ENCODE measurements around the gene C6orf89. TPM values are rescaled to one million over a fixed set of nuclear protein-coding genes. Genes with fewer than 3 reads are reported as not detected.
"Not testable (repeated sequence)": the region's sequence is repeated elsewhere in the genome, so short reads cannot be mapped to it uniquely, and the experiment has no call there.

The C6orf89 gene
- total RNA-seq, 1 donor from 2014 or later, result 57.4 TPM

GRCh38 chr6:36944650-36945049 is 58.9 kb downstream of the C6orf89 start:
- DNase-seq (ENCODE audit: low spot score), result no peak
- Mint-ChIP-seq H3K27ac (ENCODE audit: unreplicated experiment) (no peak overlapping the region), H3K9me3 (ENCODE audit: low read depth) (no peaks in the 10 kb centered on the region), H3K27me3 (ENCODE audit: low read depth) (peaks cover 1% of the 10 kb centered on the region), H3K36me3 (ENCODE audit: low read depth) (no peaks in the 10 kb centered on the region), H3K4me3 (ENCODE audit: unreplicated experiment) (no peak overlapping the region), H3K4me1 (ENCODE audit: low read depth) (peaks cover 5% of the 10 kb centered on the region)
- TF ChIP-seq CTCF (IDR thresholded peaks at IDR 0.05), result no peak

GRCh38 chr6:36945301-36945700 is 59.5 kb downstream of the C6orf89 start:
- Mint-ChIP-seq H3K27me3 (ENCODE audit: low read depth) (peaks cover 1% of the 10 kb centered on the region), H3K36me3 (ENCODE audit: low read depth) (no peaks in the 10 kb centered on the region), H3K9me3 (ENCODE audit: low read depth) (no peaks in the 10 kb centered on the region), H3K4me3 (ENCODE audit: unreplicated experiment) (no peak overlapping the region), H3K27ac (ENCODE audit: unreplicated experiment) (no peak overlapping the region), H3K4me1 (ENCODE audit: low read depth) (peaks cover 10% of the 10 kb centered on the region)
- no peak for DNase-seq (ENCODE audit: low spot score)
- no peak for TF ChIP-seq CTCF (IDR thresholded peaks at IDR 0.05)

- no peak overlapping the region for H3K27ac Mint-ChIP-seq (ENCODE audit: unreplicated experiment)
- peaks cover 1% of the 10 kb centered on the region for H3K27me3 Mint-ChIP-seq (ENCODE audit: low read depth)
- H3K4me3 Mint-ChIP-seq (ENCODE audit: unreplicated experiment), result no peak overlapping the region
- no peak for TF ChIP-seq CTCF (IDR thresholded peaks at IDR 0.05)
- no peak for DNase-seq (ENCODE audit: low spot score)
- H3K4me1 Mint-ChIP-seq (ENCODE audit: low read depth), result peaks cover 10% of the 10 kb centered on the region
- H3K9me3 Mint-ChIP-seq (ENCODE audit: low read depth), result no peaks in the 10 kb centered on the region
- H3K36me3 Mint-ChIP-seq (ENCODE audit: low read depth), result no peaks in the 10 kb centered on the region
Observed at GRCh38 chr6:36946526-36946925, 60.8 kb downstream of the C6orf89 start.

GRCh38 chr6:36947570-36948351 is 62.0 kb downstream of the C6orf89 start:
- no peak overlapping the region for H3K27ac Mint-ChIP-seq (ENCODE audit: unreplicated experiment)
- no peaks in the 10 kb centered on the region for H3K9me3 Mint-ChIP-seq (ENCODE audit: low read depth)
- TF ChIP-seq CTCF (IDR thresholded peaks at IDR 0.05), result no peak
- DNase-seq (ENCODE audit: low spot score), result peak; percentile 37
- no peaks in the 10 kb centered on the region for H3K36me3 Mint-ChIP-seq (ENCODE audit: low read depth)
- peaks cover 10% of the 10 kb centered on the region for H3K4me1 Mint-ChIP-seq (ENCODE audit: low read depth)
- H3K27me3 Mint-ChIP-seq (ENCODE audit: low read depth), result peaks cover 1% of the 10 kb centered on the region
- no peak overlapping the region for H3K4me3 Mint-ChIP-seq (ENCODE audit: unreplicated experiment)

- peak; percentile 40 for DNase-seq (ENCODE audit: low spot score)
- not testable (repeated sequence) for H3K27ac Mint-ChIP-seq (ENCODE audit: unreplicated experiment); H3K4me3 Mint-ChIP-seq (ENCODE audit: unreplicated experiment); H3K27me3 Mint-ChIP-seq (ENCODE audit: low read depth); H3K9me3 Mint-ChIP-seq (ENCODE audit: low read depth); H3K36me3 Mint-ChIP-seq (ENCODE audit: low read depth)
- peaks cover 10% of the 10 kb centered on the region for H3K4me1 Mint-ChIP-seq (ENCODE audit: low read depth)
Observed at GRCh38 chr6:36949076-36949475, 63.3 kb downstream of the C6orf89 start.

- H3K27ac Mint-ChIP-seq (ENCODE audit: unreplicated experiment), result peak overlapping the region; percentile 46
- no peak overlapping the region for H3K4me3 Mint-ChIP-seq (ENCODE audit: unreplicated experiment)
- peaks cover 10% of the 10 kb centered on the region for H3K4me1 Mint-ChIP-seq (ENCODE audit: low read depth)
- DNase-seq (ENCODE audit: low spot score), result no peak
- H3K27me3 Mint-ChIP-seq (ENCODE audit: low read depth), result no peaks in the 10 kb centered on the region
- no peaks in the 10 kb centered on the region for H3K36me3 Mint-ChIP-seq (ENCODE audit: low read depth)
- H3K9me3 Mint-ChIP-seq (ENCODE audit: low read depth), result no peaks in the 10 kb centered on the region
- TF ChIP-seq CTCF (IDR thresholded peaks at IDR 0.05), result no peak
Observed at GRCh38 chr6:36949636-36950035, 63.9 kb downstream of the C6orf89 start.
